ENCODE results near the gene UBA6. TPM values are rescaled to one million over a fixed set of nuclear protein-coding genes. Genes with fewer than 3 reads are reported as not detected.

Gene UBA6
- total and polyA plus RNA-seq, 2 of the 4 experiments (the other 2 are of a cell fraction), result 29.2 to 268 TPM

- TF ChIP-seq FOS (IDR thresholded peaks at IDR 0.05; ENCODE audit: low read depth, low read length) (no peak), MAZ (IDR thresholded peaks at IDR 0.05; ENCODE audit: borderline replicate concordance, low read depth, low read length) (no peak), RFX5 (IDR thresholded peaks at IDR 0.05; ENCODE audit: low read depth, low read length) (no peak)
- no peak overlapping the region for H3K23ac ChIP-seq (ENCODE audit: low read depth, low read length)
- no peak overlapping the region for H2AK9ac ChIP-seq (replicated peaks; ENCODE audit: low read depth, low read length, poor library complexity)
- ChIA-PET POLR2A (ENCODE audit: unreplicated experiment) (no interaction called here), CTCF (interaction anchor here (2.2 kb wide), 1 partner anchor 12 kb away, joined by 4 read pairs; no protein-coding TSS in a partner anchor)
- H3K56ac ChIP-seq (ENCODE audit: extremely low read depth, insufficient read depth, low read length), result no peak overlapping the region
- in situ Hi-C loops (cut with MboI; ENCODE audit: low sequenced_read_pairs), result no loop called here
- intact Hi-C loops (cut with micrococcal nuclease), result no loop called here
- H3K9ac ChIP-seq (ENCODE audit: low read depth, low read length), result no peak overlapping the region
- H3K9me3 ChIP-seq (ENCODE audit: control insufficient read depth, insufficient read depth, low read length), result no peaks in the 10 kb centered on the region
- H2AFZ ChIP-seq (replicated peaks; ENCODE audit: low read length, poor library complexity), result no peak overlapping the region
- no peak overlapping the region for H4K5ac ChIP-seq (ENCODE audit: low read depth, low read length)
- H3K4ac ChIP-seq (ENCODE audit: low read depth, low read length), result no peak overlapping the region
- no peak overlapping the region for H2AK5ac ChIP-seq (ENCODE audit: low read depth, low read length)
- peaks cover 2% of the 10 kb centered on the region; the same call in 1 of the 2 replicates for H3K4me1 ChIP-seq (ENCODE audit: control insufficient read depth, insufficient read depth, low read length)
- no peak overlapping the region for H2BK5ac ChIP-seq (ENCODE audit: low read depth, low read length, poor library complexity, severe bottlenecking)
- no peak overlapping the region for H3K27ac ChIP-seq (ENCODE audit: insufficient read depth, low read length)
- no peaks in the 10 kb centered on the region; the same call in 1 of the 2 replicates for H4K20me1 ChIP-seq (ENCODE audit: insufficient read depth, low read length)
- H3K9me1 ChIP-seq (ENCODE audit: insufficient read depth, low read length), result 0 out of 2 replicates have a peak, but pooled peaks cover 2% of the 10 kb centered on the region
- dilution Hi-C loops (cut with HindIII; ENCODE audit: low sequenced_read_pairs, unreplicated experiment), result no loop called here
- ATAC-seq (ENCODE audit: low read depth), result no peak
- H2BK120ac ChIP-seq (ENCODE audit: low read depth, low read length), result no peak overlapping the region
- H3K14ac ChIP-seq (replicated peaks; ENCODE audit: low read depth, low read length), result no peak overlapping the region
- H2BK15ac ChIP-seq (ENCODE audit: low read depth, low read length), result no peak overlapping the region
- no peak overlapping the region for H3K4me2 ChIP-seq (ENCODE audit: low read depth, low read length)
- peaks cover 7% of the 10 kb centered on the region for H3K36me3 ChIP-seq (ENCODE audit: control insufficient read depth, insufficient read depth, low read length)
- DNase-seq, result no peak
- H3K18ac ChIP-seq (ENCODE audit: low read depth, low read length), result no peak overlapping the region
- H3K27me3 ChIP-seq (ENCODE audit: control insufficient read depth, insufficient read depth, low read length), result no peaks in the 10 kb centered on the region
- H3K79me1 ChIP-seq (ENCODE audit: low read depth in 1 of 2, low read length in 2 of 2), result peaks cover 7 to 37% of the 10 kb centered on the region in 2 experiments; a peak in 3 of 4 replicates
- H3K4me3 ChIP-seq (ENCODE audit: insufficient read depth, low read depth, low read length), result no peak overlapping the region
- no peak overlapping the region for H2BK20ac ChIP-seq (ENCODE audit: low read depth, low read length)
- no TSS peak for BruUV-seq (replicated peaks)
- no peak overlapping the region for H4K91ac ChIP-seq (ENCODE audit: insufficient read depth, low read depth, low read length)
- no peak overlapping the region for H4K8ac ChIP-seq (ENCODE audit: low read depth in 2 of 2, low read length in 2 of 2)
Measured at GRCh38 chr4:67691328-67691727, 9.6 kb downstream of the UBA6 start.
